ENCODE data around the gene RPN1. TPM values are rescaled to one million over a fixed set of nuclear protein-coding genes. Genes with fewer than 3 reads are reported as not detected.

The RPN1 gene
- total RNA-seq, 1 donor from 2014 or later = 86.3 TPM

GRCh38 chr3:128648402-128648801, 2.2 kb downstream of the RPN1 start:
- H3K36me3 ChIP-seq = peaks cover 15% of the 10 kb centered on the region
- intact Hi-C loops (cut with micrococcal nuclease) = no loop called here
- no peak for TF ChIP-seq CTCF (IDR thresholded peaks at IDR 0.05; ENCODE audit: borderline replicate concordance)
- DNase-seq = no peak
- no peaks in the 10 kb centered on the region for H3K27me3 ChIP-seq (ENCODE audit: low read depth)
- peak overlapping the region; percentile 96 for H3K27ac ChIP-seq (replicated peaks)
- no peaks in the 10 kb centered on the region for H3K9me3 ChIP-seq (replicated peaks)
- peaks cover 43% of the 10 kb centered on the region for H3K4me1 ChIP-seq
- peak overlapping the region; percentile 89 for H3K4me3 ChIP-seq

- peaks cover 44% of the 10 kb centered on the region for H3K4me1 ChIP-seq
- intact Hi-C loops (cut with micrococcal nuclease) = no loop called here
- no peak for DNase-seq
Observed at GRCh38 chr3:128647307-128647706, 3.3 kb downstream of the RPN1 start.

GRCh38 chr3:128634075-128634611, 16.5 kb downstream of the RPN1 start:
- H3K4me3 ChIP-seq = no peak overlapping the region
- no peak for DNase-seq
- intact Hi-C loops (cut with micrococcal nuclease) = no loop called here
- no peak for TF ChIP-seq CTCF (IDR thresholded peaks at IDR 0.05; ENCODE audit: borderline replicate concordance)
- no peaks in the 10 kb centered on the region for H3K9me3 ChIP-seq (replicated peaks)
- H3K27me3 ChIP-seq (ENCODE audit: low read depth) = no peaks in the 10 kb centered on the region
- peaks cover 85% of the 10 kb centered on the region for H3K36me3 ChIP-seq
- H3K4me1 ChIP-seq = peaks cover 43% of the 10 kb centered on the region
- no peak overlapping the region for H3K27ac ChIP-seq (replicated peaks)

More at GRCh38 chr3:128647307-128647706, 3.3 kb downstream of the RPN1 start:
- Histone ChIP-seq H3K9me3 (replicated peaks) (no peaks in the 10 kb centered on the region), H3K4me3 (no peak overlapping the region), H3K27ac (replicated peaks) (no peak overlapping the region), H3K27me3 (ENCODE audit: low read depth) (no peaks in the 10 kb centered on the region), H3K36me3 (peaks cover 26% of the 10 kb centered on the region)
- TF ChIP-seq CTCF (IDR thresholded peaks at IDR 0.05; ENCODE audit: borderline replicate concordance) = no peak

- peak overlapping the region; percentile 69 for H3K27ac ChIP-seq (replicated peaks)
- H3K27me3 ChIP-seq (ENCODE audit: low read depth) = no peaks in the 10 kb centered on the region
- H3K9me3 ChIP-seq (replicated peaks) = no peaks in the 10 kb centered on the region
- intact Hi-C loops (cut with micrococcal nuclease) = no loop called here
- H3K4me1 ChIP-seq = peaks cover 46% of the 10 kb centered on the region
- peaks cover 89% of the 10 kb centered on the region for H3K36me3 ChIP-seq
- no peak for TF ChIP-seq CTCF (IDR thresholded peaks at IDR 0.05; ENCODE audit: borderline replicate concordance)
- no peak overlapping the region for H3K4me3 ChIP-seq
- DNase-seq = no peak
Observed at GRCh38 chr3:128632301-128632700, 18.3 kb downstream of the RPN1 start.

GRCh38 chr3:128629936-128630335, 20.7 kb downstream of the RPN1 start:
- intact Hi-C loops (cut with micrococcal nuclease) = no loop called here
- no peak for TF ChIP-seq CTCF (IDR thresholded peaks at IDR 0.05; ENCODE audit: borderline replicate concordance)
- Histone ChIP-seq H3K4me3 (no peak overlapping the region), H3K27ac (replicated peaks) (peak overlapping the region; percentile 36), H3K9me3 (replicated peaks) (no peaks in the 10 kb centered on the region), H3K36me3 (peaks cover 91% of the 10 kb centered on the region), H3K27me3 (ENCODE audit: low read depth) (no peaks in the 10 kb centered on the region), H3K4me1 (peaks cover 45% of the 10 kb centered on the region)
- DNase-seq = no peak
